ENCODE results near the gene C4BPB.
A peak's percentile ranks its signal among the peaks of the same experiment; 100 is the strongest.
"Not testable (repeated sequence)": the region's sequence is repeated elsewhere in the genome, so short reads cannot be mapped to it uniquely, and the experiment has no call there.

Gene C4BPB, protein sequence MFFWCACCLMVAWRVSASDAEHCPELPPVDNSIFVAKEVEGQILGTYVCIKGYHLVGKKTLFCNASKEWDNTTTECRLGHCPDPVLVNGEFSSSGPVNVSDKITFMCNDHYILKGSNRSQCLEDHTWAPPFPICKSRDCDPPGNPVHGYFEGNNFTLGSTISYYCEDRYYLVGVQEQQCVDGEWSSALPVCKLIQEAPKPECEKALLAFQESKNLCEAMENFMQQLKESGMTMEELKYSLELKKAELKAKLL

DNA sequence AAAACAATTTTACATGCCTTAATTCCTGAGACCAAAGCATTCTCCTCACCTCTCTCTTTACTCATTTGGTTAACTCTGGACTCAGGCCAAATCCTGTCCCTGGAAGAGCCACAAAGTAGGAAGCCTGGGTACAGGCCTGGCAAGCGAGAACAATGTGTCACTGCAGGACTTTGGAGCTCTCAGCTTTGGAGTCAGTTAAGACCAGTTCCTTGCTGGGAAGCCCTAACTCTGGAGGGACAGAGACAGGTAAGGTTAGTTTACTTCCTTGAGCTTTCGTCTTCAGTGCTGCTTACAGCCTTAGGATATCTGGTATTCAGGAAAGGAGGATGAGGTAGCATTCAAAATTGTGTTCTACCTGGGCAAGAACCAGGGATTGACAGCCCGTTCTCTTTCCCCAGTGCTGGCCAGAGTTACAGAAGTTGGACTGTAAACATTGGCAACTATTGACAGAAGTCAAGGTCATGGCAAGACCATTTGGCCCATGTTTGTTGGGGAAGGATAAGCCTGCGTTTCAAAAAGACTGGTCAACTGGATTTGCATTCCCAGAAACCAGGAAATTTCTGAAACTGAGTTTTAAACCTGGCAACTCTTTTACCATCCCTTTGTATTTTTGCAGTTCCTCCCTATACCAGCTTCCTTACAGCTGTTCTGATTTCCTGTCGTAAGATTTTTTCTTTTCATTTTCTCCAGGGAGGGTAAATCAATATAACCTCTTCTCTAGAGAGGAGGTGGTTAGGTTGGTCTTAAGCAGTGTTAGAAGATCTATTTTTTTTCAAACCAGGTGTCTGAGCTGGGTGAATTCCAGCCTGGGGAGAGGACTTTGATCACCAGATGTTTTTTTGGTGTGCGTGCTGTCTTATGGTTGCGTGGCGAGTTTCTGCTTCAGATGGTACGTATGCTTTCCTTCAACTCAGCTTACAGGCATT lies at the start of gene C4BPB:
Gene C4BPB (plus strand): TSS at position 160 of the 926 bp plus-strand sequence. CDS start 672 bp downstream, at position 832.
- peak; percentile 13 for DNase-seq

DNA sequence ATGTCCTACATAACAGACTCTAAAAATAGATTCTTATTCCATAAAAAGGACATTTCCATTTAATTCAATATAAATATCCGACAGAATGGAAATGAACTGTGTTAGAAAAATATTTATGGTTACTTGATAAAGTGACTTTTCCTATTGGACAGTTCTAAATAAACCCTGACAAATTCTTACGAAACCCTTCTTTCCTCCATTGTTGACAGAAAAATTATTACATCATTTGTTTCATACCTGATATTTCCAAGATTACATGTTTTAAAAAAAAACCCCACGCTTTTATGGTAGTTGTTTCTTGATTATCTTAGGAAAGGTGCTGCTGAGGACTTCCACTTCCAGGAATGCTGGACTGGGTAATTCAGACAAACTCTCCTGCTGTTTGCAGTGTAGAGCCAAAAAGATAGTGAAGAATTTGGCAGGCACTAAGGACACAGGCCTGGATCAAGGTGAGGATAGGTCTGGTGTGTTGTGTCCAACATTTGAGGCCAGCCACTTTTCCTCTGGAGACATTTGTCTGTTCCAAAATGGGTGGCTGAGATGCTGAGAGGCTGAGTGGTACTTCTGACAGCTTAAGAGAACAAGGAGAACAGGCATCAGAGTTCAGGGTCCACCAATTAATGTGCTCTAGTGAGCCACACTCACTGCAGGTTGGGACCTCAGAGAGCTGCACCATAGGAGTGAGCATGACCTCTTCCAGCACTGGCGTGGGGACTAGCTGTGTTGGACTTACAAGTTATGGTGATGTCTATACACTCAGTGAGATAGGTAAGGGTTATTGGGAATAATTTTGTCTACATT lies 49.1 kb upstream of the C4BPB start:
- DNase-seq, result no peak

DNA sequence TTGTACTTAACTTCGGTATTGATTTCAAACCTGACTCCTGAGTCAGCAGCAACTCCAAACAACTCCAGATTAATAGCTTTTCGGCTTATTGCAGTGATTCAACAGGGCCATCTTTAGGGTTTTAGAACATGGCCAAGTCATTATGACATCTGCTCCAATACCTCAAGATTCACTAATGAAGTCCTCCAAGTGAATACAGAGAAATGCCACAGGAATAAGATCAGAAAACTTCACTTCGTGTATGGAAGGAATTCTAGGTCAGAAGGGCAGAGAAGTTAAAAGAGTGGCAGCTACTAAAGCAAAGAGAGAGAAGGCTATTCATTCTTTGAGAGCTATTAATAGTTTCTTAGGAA lies 48.5 kb upstream of the C4BPB start:
- DNase-seq, result peak; percentile 74

DNA sequence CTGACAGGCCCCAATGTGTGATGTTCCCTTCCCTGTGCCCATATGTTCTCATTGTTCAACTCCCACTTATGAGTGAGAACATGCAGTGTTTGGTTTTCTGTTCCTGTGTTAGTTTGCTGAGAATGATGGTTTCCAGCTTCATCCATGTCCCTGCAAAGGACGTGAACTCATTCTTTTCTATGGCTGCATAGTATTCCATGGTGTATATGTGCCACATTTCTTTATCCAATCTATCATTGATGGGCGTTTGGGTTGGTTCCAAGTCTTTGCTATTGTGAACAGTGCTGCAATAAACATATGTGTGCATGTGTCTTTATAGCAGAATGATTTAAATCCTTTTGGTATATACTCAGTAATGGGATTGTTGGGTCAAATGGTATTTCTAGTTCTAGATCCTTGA lies 47.3 kb upstream of the C4BPB start:
- not testable (repeated sequence) for DNase-seq

DNA sequence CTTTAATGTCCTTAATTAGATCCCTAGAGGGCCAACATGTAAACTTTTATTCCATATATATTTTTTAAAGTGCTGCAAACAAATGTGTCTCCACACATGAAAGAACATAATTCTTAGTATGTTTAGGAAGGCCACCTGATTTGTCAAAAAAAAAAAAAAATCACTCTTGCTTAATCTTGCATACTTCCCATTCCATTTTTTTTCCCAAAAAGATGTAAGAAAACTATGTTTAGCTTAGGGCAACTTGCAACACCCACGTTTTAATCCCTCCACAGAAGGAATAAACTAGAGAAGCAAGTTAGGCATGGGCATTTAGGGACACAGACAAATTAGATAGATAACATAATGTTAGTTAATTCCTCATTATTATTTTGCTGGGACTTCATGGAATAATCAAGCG lies 43.2 kb upstream of the C4BPB start:
- no peak for DNase-seq

DNA sequence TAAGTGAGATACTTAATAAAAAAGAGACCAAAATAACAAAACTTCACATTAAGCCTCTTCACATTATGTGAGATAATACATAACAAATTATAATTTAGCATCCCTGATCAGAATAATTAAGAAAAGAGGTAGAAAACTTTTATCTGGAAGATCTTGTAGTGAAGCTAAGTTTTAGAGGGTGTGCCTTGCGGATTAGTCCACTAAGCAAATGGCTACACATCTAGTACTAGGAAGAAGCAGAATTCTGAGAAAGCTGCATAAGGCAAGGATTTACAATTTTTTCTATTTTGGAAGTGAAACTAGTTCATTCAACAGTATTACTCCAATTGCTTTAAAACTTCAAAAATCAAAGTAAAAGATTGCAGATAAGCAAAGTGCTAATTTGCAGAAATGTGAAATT lies 41.2 kb upstream of the C4BPB start:
- no peak for DNase-seq

DNA sequence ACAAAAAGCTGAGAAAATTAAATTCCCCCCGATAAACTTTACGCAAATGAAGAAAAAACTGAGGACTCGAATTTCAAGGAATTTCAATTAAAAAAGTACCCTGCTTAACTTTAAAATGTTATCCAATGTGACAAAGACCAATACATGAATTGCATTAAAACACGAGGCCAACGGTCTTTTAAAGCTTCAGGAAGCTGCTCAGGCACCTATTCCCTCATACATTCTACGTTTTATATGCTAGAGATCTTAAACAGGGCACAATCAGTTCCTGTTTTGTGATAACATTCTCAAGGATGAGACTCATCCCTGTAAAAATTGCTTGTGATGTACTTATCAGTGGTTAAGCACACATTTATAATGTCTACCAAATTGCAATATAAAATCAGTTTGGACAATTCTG lies 40.6 kb upstream of the C4BPB start:
- no peak for DNase-seq

DNA sequence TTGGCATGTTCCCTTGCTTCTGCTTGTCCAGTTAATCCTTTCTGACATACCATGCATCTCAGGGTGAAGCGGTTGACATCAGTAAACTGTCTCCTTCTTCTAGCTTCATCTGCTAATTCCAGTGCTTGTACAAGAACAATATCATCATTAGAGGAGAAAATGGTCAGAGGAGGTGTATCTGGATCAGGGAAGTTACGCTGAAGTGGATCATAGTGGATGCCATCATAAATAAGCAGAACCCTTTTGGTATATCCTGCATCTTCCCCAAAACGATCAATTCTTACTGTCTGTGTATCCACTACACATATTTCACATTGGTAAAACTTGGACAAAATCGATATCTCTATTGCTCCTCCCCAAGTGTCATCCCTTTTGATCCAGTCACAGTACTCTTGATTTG lies 39.6 kb upstream of the C4BPB start:
- no peak for DNase-seq

DNA sequence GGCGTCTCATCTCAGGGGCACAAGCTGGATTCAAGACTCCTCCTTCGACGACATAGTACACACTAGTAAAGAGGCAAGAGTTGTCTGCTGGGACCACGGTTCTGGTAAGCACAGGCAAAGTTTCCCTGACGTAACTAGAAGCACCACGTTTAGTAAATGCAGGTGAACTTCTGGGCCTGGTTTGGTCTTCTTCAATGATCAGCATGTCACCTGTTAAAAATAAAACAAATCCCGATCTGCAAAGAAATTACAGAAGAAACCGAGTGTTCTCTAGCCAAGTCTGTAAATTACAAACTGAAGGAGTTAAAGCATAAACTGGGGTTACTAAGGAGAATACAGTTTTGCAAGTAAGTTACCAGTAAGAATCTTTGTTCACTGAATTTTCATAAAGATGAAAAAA lies 39.1 kb upstream of the C4BPB start:
- no peak for DNase-seq

DNA sequence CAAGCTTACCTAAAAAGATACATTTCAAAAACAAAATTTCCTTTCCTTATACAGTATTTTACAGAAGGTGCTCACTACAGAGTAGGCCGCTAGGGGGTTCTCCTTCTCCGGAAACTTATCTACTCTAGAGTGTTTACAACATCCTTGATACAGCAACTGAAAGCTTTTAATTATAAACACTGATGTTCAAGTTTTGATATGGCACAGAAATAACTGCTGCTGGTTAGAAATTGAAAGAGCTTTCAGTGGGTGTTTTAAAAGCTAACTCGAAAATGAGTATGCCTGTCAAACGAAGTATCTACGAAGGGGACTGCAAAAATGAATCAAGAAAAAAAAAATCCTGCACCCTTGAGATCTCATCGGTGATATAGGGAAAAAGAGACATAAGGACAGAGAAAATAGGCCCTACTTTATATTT lies 38.7 kb upstream of the C4BPB start:
- DNase-seq, result peak; percentile 45

DNA sequence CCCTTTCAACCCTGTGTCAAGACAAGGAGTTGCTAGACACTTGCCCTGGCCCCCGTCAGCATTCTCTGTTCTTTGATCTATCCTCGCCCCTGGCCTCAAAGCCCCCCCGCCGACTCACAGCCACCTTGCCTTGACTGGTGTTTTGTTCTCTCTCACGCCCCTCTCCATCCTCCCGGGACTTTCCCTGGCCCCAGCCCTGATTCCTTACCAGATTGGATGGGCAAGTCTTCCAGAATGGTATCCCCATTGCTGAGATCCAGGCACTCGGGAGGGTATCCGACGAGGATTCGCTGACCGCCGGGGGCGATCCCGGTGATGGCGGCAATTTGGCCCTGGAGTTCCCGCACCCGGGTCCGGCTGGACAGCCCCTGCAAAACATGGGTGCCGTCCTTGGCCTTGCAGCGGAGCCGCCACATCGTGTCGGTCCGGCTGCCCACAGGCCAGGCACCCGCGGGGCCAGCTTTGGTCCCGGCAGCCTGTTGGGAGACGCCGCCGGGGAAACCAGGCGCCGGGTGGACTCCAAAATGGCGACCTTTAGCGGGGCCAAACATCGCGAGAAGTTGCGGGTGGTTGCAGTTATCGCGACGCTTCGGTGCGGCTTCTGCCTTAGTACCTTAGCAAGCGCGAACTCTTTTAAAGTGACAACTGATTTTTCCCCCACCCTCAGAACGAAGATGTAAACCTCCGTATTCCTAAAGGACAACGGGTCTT lies 38.0 kb upstream of the C4BPB start:
- DNase-seq, result peak; percentile 94

DNA sequence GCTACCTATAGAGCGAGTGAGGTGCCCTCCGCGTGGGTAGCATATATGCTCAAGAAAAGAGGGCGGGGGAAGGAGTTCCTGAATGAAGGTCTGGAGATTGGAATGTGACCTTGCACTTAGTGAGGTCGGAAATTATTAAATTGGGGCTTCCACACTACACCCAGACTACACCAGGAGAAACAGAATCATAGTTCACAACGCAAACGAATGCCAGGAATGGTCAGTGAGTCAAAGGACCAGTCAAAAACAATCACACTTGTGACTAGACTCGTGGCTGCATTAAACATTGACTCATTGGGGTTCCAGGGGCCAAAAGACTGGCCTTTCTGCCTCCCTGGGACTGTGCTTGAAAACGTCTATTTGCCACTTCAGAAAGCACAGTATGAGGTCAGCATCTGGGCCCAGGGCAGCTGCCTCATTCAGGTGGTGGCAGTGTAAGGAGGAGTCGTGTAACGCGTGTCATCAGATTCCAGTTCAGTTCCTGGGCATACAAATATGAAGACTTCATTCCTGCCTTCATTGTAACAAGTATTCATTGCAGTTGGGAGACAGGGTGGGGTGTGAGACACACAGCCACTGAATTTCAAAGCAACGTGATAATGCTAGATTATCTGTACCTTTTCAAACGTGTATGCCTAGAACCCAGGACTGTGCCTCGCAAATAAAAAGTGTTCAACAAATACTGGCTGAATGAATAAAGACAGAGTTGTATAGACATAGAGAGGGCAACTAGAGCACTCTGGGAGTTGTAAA lies 37.3 kb upstream of the C4BPB start, which contains the start of gene YOD1:
Gene YOD1 (minus strand): TSS at position 18 of the 753 bp plus-strand sequence. CDS start 178 bp downstream, outside the sequence.
- DNase-seq, result no peak

DNA sequence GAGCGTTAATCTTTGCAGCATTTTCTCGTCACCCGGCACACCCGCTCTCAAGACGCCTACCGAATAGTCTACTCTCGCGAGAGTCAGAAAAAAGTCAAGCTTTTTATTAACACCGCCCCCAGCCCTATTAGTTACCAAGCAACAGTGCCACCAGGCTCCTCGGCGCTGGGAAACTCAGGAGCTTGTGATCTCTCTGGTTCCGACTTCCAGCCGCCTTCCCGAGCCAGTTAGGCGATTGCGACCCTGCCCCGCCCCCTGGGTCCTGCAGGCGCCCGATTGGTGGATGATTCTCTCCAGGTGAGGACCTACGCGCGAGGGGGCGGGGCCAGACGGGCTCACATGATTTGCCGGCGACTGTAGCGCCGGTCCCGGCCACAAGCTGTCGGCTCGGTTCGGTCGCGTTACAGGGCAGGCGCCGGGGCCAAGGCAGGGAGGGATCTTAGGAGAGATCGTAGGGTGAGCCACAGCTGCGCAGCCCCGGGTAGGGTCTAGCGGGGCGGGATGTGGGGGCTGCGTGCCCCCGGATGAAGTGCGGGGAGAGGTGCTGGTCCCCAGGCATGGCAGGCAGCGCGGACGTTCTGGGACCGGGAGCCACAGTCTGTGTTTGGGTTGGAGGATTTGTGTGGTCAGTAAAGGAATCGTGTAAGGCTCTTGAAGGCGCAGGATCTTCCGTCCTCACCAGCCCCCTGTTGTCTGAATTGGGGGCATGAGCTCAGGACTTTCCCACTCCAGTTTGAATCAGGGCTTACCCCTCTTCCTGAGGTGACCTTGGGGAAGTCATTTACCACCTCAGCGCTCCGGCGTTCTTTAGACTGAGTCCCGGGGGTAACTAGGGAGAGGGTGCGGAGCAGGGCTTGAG lies 35.5 kb upstream of the C4BPB start, which contains the start of gene PFKFB2:
Gene PFKFB2 (plus strand): TSS at position 365 of the 859 bp plus-strand sequence. CDS start 1,443 bp downstream, outside the sequence.
- DNase-seq, result peak; percentile 93

DNA sequence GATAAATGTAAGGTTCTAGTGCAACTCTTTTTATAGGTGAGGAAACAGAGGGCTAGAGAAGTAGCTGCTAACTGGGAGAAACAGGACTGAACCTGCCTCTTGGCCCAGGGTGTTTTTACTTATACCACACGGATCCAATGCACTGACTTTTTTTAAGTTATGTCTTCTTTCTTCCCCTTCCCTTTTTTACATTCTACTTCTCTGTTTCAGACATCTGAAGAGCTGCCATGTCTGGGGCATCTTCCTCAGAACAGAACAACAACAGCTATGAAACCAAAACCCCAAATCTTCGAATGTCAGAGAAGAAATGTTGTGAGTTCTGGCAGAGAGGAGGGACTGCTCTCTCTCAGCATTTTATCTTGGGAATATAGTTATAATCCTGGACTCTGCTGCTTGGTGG lies 34.2 kb upstream of the C4BPB start:
- DNase-seq, result no peak

DNA sequence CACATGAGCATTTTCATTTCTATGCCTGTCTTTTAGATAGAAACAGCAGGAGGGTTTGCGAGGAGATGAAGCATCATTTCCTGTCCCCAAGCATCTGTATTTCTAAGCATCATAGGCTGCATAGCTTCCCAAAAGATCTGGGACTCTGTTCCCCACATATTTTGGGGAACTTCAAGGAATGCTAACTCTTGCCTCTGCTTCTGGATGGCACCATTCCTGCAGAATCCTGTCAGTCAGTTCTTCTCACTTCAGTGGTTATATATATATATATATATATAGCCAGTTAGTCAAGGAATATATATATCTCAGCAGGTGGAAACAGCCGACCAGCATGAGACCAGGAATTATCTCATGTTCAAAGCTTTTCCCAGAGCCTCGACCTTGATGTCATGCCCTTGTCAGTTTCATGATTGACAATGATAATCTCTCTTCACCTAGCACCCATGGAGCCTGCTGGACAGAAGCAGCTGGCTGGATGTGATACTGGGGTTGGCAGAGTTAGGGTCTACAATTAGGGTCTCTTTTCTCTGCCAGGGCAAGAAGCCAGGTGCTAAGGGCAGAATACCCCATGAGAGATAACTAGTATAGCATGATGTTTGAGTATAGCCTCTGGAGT lies 33.2 kb upstream of the C4BPB start:
- DNase-seq, result no peak

DNA sequence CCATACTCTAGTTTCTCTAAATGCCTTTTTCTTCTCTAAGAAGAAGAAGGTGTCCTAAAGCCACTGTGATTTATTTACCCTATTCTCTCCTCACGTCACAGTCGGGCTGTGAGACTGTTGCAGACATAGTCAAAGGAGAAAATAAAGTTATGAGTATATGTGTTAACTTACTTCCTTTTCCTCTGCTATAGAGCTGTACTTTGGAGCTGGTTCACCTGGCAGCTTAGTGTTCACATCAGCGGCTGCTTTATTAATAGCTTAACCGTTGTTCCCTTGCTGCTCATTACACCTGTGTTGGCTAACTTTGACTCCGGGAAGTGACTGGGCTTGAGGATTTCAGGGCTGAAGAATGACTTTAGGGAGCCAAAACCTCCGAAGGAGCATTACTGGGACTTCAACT lies 32.0 kb upstream of the C4BPB start:
- no peak for DNase-seq

DNA sequence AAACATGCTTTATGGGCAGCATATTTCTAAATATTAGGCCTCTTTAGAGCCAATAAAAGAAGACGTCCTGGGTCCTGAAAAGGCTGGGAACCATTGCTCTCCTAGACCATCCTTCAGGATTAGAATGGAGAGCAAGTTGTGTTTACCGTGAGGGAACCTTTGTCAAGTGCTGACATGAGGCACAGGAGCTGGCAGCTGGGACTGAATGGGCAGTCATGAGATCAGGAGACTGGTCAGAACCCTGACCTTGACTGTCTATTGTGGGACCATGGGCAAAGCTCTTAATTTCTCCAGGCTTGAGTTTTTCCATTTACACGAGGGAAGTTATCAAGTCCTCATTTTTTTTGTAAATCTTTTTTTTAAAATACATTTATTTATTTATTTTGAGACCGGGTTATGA lies 30.4 kb upstream of the C4BPB start:
- DNase-seq, result no peak

DNA sequence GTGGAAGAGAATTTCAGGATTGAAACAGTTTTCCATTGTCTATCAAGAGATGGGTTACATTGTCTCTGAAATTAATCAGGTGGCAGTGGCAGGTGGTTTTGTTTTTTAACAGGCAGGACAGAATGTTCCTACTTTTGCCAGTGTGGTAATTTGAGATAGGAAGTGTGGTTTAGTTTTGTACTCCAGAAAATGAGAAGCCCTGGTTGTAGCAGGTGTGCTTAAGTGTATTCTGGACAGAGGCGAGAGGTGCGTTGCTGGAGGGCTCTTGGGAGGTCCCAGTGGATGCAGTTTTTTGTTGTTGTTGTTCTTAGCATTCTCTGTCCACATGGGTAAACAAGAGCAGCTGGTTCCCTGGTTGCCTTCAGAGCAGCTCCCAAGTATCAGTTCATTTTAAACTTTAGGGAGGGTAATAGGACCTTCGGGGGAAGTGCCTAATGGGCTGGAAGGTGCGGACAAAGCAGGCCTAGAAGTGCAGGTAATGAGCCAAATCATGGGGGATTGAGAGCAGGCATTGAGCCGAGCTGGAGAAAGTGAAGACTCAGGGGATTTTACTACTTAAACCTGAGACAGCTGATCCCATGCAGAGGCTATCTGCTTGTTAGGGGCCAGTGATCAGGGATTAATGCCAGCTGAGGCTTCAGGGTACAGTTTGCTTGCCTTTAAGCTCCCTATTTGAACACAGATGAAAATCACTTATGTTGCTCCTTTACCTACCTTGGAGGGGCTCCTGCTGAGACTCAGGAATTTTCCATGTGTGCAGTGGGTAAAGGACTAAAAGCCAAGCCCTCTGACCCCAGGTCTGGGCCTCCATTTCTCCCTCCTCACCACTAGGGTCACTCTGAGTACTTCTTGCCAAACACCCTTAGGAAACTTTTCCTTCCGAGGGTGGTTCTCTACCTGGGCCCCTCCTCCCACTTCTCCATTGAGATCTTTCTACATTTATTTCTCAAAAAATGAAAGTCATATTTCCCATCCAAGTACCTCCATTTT lies 29.5 kb upstream of the C4BPB start:
- no peak for DNase-seq

DNA sequence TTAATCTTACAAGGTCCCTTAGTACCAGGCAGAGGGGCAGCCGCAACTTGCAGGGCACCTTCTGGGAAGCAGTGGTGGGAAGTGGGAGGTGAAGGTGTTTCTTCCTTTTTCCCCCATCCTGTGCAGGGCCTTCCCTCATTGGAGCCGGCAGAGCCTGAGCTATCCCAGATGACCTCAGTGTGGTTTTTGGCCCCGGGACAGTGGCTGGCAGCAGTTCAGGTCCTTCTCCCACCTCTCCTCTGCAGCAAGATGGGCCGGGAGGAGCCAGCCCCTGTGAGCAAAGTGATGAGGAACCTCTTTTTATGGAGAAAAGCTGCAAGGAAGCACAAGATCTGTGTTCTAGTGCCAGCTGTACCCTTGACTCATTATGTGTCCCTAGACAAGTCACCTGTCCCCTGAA lies 28.8 kb upstream of the C4BPB start:
- DNase-seq, result no peak

Measured in fibroblast of upper back skin (primary cell).